ENCODE measurements around the gene DISC1.

GRCh38 chr1:231855361-231855760 is 228.8 kb downstream of the DISC1 start:
- TF ChIP-seq CTCF (IDR thresholded peaks at IDR 0.05; ENCODE audit: extremely low read depth in 1 of 2, insufficient read depth in 1 of 2, low read depth in 1 of 2, low read length in 2 of 2) (no peak), EZH2 (IDR thresholded peaks at IDR 0.05; ENCODE audit: borderline replicate concordance, low read depth, low read length, severe bottlenecking) (no peak), POLR2A (IDR thresholded peaks at IDR 0.05; ENCODE audit: low read depth, low read length) (no peak)
